ENCODE data around the gene HS6ST3. TPM values are rescaled to one million over a fixed set of nuclear protein-coding genes. Genes with fewer than 3 reads are reported as not detected.

Gene HS6ST3
- total RNA-seq, 1 donor from 2014 or later, result 0.26 TPM

DNA sequence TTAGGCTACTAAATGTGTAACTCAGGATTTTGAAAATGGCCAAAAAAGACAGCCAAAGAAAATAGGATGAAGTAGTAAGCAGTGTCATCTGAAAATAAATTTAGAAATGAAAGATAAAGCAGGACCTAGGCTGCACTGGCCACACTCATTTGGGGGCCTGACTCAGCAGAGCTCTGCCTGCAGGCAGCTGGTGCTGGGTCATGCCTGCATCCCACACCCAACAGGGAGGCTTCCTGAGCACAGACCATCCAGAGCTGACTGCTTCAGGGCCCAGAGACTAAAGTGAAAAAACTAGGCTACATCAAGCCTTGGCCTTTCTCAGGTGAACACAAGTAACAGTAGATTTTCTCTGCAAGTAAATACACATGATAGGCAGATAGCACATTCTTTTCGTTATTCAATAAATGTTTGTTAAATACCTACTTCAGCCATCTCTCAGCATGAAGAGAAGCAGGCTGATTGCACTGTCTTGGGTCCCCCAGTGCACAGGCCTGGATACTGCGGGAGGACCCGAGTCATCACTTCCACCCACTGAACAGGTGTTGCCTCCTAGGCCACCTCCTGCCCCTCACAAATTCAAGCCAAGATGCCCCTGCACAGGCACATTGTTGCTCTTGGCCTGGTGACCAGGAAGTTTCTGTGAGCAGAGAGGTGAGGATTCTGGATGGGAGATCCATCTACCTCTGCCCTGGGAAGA lies 620.4 kb downstream of the HS6ST3 start:
- TF ChIP-seq, protein P1, sequence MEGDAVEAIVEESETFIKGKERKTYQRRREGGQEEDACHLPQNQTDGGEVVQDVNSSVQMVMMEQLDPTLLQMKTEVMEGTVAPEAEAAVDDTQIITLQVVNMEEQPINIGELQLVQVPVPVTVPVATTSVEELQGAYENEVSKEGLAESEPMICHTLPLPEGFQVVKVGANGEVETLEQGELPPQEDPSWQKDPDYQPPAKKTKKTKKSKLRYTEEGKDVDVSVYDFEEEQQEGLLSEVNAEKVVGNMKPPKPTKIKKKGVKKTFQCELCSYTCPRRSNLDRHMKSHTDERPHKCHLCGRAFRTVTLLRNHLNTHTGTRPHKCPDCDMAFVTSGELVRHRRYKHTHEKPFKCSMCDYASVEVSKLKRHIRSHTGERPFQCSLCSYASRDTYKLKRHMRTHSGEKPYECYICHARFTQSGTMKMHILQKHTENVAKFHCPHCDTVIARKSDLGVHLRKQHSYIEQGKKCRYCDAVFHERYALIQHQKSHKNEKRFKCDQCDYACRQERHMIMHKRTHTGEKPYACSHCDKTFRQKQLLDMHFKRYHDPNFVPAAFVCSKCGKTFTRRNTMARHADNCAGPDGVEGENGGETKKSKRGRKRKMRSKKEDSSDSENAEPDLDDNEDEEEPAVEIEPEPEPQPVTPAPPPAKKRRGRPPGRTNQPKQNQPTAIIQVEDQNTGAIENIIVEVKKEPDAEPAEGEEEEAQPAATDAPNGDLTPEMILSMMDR (conservative IDR thresholded peaks at IDR 0.05), result no peak
- H3K4me3 Mint-ChIP-seq, result no peak overlapping the region
- H3K27ac Mint-ChIP-seq (ENCODE audit: unreplicated experiment), result no peak overlapping the region
- H3K36me3 Mint-ChIP-seq (ENCODE audit: low read depth), result no peaks in the 10 kb centered on the region
- DNase-seq (ENCODE audit: low read depth, low spot score), result no peak
- no peaks in the 10 kb centered on the region for H3K9me3 Mint-ChIP-seq
- H3K4me1 Mint-ChIP-seq, result no peaks in the 10 kb centered on the region
- no peaks in the 10 kb centered on the region for H3K27me3 Mint-ChIP-seq (ENCODE audit: low read depth)

DNA sequence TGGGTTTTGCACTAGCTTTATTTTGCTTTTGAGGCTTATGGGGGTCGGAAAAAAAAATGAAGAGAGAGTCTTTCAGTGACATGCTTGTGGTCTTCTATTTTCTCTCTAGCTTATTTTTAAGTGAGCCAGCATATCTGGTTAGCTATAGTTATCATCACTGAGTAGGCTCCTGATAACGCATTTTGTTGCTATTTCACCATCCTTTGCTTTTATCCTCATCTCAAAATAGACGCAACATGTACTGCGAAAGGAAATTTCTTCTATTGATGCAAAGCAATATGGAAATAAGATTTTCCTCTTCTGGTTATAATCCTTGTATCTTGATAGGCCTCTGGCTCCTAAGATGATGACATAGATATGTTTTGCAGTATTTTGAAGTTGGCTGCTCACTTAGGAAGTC lies 630.5 kb downstream of the HS6ST3 start:
- no peak overlapping the region for H3K4me3 Mint-ChIP-seq
- H3K4me1 Mint-ChIP-seq, result no peaks in the 10 kb centered on the region
- TF ChIP-seq, protein P1 (conservative IDR thresholded peaks at IDR 0.05), result no peak
- DNase-seq (ENCODE audit: low read depth, low spot score), result no peak
- H3K27me3 Mint-ChIP-seq (ENCODE audit: low read depth), result no peaks in the 10 kb centered on the region
- H3K27ac Mint-ChIP-seq (ENCODE audit: unreplicated experiment), result no peak overlapping the region
- H3K36me3 Mint-ChIP-seq (ENCODE audit: low read depth), result no peaks in the 10 kb centered on the region
- H3K9me3 Mint-ChIP-seq, result no peaks in the 10 kb centered on the region

DNA sequence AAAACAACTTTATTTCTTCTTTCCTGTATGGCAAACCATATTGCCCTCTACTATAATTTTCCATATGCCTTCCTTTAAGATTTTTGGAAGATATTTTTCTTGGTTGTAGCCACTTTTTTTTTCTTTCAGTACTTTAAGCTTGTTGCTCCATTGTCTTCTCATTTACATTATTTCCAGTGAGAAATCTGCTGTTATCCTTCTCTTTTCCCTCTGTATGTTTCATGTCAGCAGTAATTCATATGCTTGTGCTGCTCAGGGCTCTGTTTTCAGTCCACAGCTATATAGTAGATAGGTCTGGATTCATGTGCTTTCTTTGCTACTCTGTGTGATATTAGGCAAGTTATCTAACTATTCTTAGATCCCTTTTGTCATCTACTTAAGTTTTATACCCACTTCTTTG lies 636.7 kb downstream of the HS6ST3 start:
- no peak for DNase-seq (ENCODE audit: low read depth, low spot score)
- Mint-ChIP-seq H3K4me3 (no peak overlapping the region), H3K9me3 (peaks cover 10% of the 10 kb centered on the region), H3K4me1 (no peaks in the 10 kb centered on the region), H3K36me3 (ENCODE audit: low read depth) (no peaks in the 10 kb centered on the region), H3K27me3 (ENCODE audit: low read depth) (no peaks in the 10 kb centered on the region), H3K27ac (ENCODE audit: unreplicated experiment) (no peak overlapping the region)
- TF ChIP-seq, protein P1 (conservative IDR thresholded peaks at IDR 0.05), result no peak

DNA sequence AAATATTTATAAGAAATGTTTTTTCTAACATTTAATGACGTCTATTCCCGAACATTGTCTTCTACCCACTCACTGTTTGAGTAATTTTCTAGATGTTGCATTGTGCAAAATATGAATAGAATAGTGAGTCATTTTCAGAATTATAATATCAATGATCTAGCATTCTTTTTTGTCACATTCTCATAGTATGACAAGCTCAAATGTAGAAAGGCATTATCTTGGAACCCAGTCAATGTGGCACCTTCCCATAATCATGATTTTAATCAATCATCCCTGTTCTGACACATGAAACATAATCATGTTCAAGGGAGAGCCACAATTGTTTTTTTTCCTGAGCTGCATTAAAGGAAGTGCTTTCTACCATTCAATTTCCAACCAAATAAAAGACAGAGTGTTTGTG lies 638.6 kb downstream of the HS6ST3 start:
- Mint-ChIP-seq H3K4me1 (no peaks in the 10 kb centered on the region), H3K27me3 (ENCODE audit: low read depth) (no peaks in the 10 kb centered on the region), H3K27ac (ENCODE audit: unreplicated experiment) (no peak overlapping the region), H3K9me3 (peaks cover 10% of the 10 kb centered on the region), H3K36me3 (ENCODE audit: low read depth) (no peaks in the 10 kb centered on the region), H3K4me3 (no peak overlapping the region)
- TF ChIP-seq, protein P1 (conservative IDR thresholded peaks at IDR 0.05), result no peak
- no peak for DNase-seq (ENCODE audit: low read depth, low spot score)

DNA sequence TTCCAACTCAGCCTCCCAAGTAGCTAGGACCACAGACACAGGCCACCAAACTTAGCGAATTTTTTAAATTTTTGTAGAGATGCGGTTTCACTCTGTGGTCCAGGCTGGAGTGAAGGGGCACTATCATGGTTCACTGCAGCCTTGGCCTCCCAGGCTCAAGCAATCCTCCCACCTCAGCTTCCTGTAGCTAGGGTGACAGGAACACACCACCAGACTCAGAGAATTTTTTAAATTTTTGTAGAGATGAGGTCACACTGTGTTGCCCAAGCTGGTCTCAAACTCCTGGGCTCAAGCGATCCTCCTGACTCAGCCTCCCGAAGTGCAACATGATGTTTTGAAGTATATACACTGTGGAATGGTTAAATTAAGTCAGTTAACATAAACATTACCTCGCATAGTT lies 640.8 kb downstream of the HS6ST3 start:
- H3K36me3 Mint-ChIP-seq (ENCODE audit: low read depth), result no peaks in the 10 kb centered on the region
- no peak overlapping the region for H3K27ac Mint-ChIP-seq (ENCODE audit: unreplicated experiment)
- no peaks in the 10 kb centered on the region for H3K4me1 Mint-ChIP-seq
- TF ChIP-seq, protein P1 (conservative IDR thresholded peaks at IDR 0.05), result no peak
- no peak overlapping the region for H3K4me3 Mint-ChIP-seq
- DNase-seq (ENCODE audit: low read depth, low spot score), result no peak
- H3K9me3 Mint-ChIP-seq, result peaks cover 13% of the 10 kb centered on the region
- no peaks in the 10 kb centered on the region for H3K27me3 Mint-ChIP-seq (ENCODE audit: low read depth)
